Measurements from ENCODE around the gene FCRLB.
"Not testable (repeated sequence)": the region's sequence is repeated elsewhere in the genome, so short reads cannot be mapped to it uniquely, and the experiment has no call there.

Gene FCRLB

GRCh38 chr1:161740921-161741320, 19.6 kb downstream of the FCRLB start:
- DNase-seq (ENCODE audit: low spot score), result no peak

- no peak for DNase-seq (ENCODE audit: low spot score)
These were observed 21.9 kb downstream of the FCRLB start for GRCh38 chr1:161743231-161743630.

- DNase-seq (ENCODE audit: low spot score), result no peak
These were observed 26.5 kb downstream of the FCRLB start for GRCh38 chr1:161747801-161748200.

- DNase-seq (ENCODE audit: low spot score), result peak; percentile 98
These were observed 28.4 kb downstream of the FCRLB start, which contains the start of gene DUSP12 for GRCh38 chr1:161749509-161750407. Gene DUSP12 (plus strand): TSS chr1:161749786. CDS start chr1:161749802, 16 bp downstream.

GRCh38 chr1:161763522-161764098, 42.3 kb downstream of the FCRLB start:
- DNase-seq (ENCODE audit: low spot score), result peak; percentile 42

GRCh38 chr1:161766102-161766981, 45.0 kb downstream of the FCRLB start, which contains the start of gene ATF6:
Gene ATF6 (plus strand): TSS chr1:161766320. CDS start chr1:161766361, 41 bp downstream.
- DNase-seq (ENCODE audit: low spot score), result peak; percentile 97

GRCh38 chr1:161768461-161768860, 47.1 kb downstream of the FCRLB start:
- DNase-seq (ENCODE audit: low spot score), result no peak

- no peak for DNase-seq (ENCODE audit: low spot score)
These were observed 47.8 kb downstream of the FCRLB start for GRCh38 chr1:161768986-161769672.

GRCh38 chr1:161769673-161770045, 48.3 kb downstream of the FCRLB start:
- DNase-seq (ENCODE audit: low spot score), result not testable (repeated sequence)

- DNase-seq (ENCODE audit: low spot score), result no peak
These were observed 48.9 kb downstream of the FCRLB start for GRCh38 chr1:161770250-161770649.

GRCh38 chr1:161771161-161771560, 49.8 kb downstream of the FCRLB start:
- DNase-seq (ENCODE audit: low spot score), result no peak

- DNase-seq (ENCODE audit: low spot score), result no peak
These were observed 50.6 kb downstream of the FCRLB start for GRCh38 chr1:161771973-161772372.

- DNase-seq (ENCODE audit: low spot score), result no peak
These were observed 51.1 kb downstream of the FCRLB start for GRCh38 chr1:161772397-161772796.

- no peak for DNase-seq (ENCODE audit: low spot score)
These were observed 52.4 kb downstream of the FCRLB start for GRCh38 chr1:161773791-161774190.

GRCh38 chr1:161777261-161777660, 55.9 kb downstream of the FCRLB start:
- no peak for DNase-seq (ENCODE audit: low spot score)
